Cardiac muscle cell (in vitro differentiated cells and primary cell): ENCODE data around the gene SLC6A6. TPM values are rescaled to one million over a fixed set of nuclear protein-coding genes. Genes with fewer than 3 reads are reported as not detected.

Experiments used
- DNase-seq, 2 donors: peaks; one replicate each; pipeline versions ENCODE4 v3.0.0 to v3.0.0-alpha.2; 2010 to 2017; ENCODE audit warnings: low read depth in 1 of 2, low spot score in 1 of 2
- H3K27ac ChIP-seq: fragments of 200-600 bp; sonication (generic); 2 replicates; pipeline ENCODE4 v1.5.1; 2016
- H3K27me3 ChIP-seq: fragments of 200-600 bp; sonication (generic); 2 replicates; pipeline ENCODE4 v1.6.0; 2016; ENCODE audit warnings: control low read depth
- H3K36me3 ChIP-seq: fragments of 200-600 bp; sonication (generic); 2 replicates; pipeline ENCODE4 v1.5.1; 2016; ENCODE audit warnings: control low read depth
- H3K4me1 ChIP-seq: fragments of 200-600 bp; sonication (generic); 2 replicates; pipeline ENCODE4 v1.8.1; 2017; ENCODE audit warnings: low read depth, mild to moderate bottlenecking, mixed run types
- H3K4me3 ChIP-seq: fragments of 200-600 bp; sonication (generic); 2 replicates; pipeline ENCODE4 v1.5.1; 2016; ENCODE audit warnings: mild to moderate bottlenecking
- H3K9me3 ChIP-seq: fragments of 200-600 bp; sonication (generic); 2 replicates; pipeline ENCODE4 v1.5.1; 2017; ENCODE audit warnings: low read depth, mild to moderate bottlenecking, control low read depth
- polyA plus RNA-seq: library from polyadenylated mRNA; unstranded; fragments of >200 nt; fragmentation: Nextera tagmentation; extraction: Ambion mirVana; gene quantifications from 2 replicates; pipeline ENCODE4 v1.2.1, GENCODE V29; 2016
- total RNA-seq: library from RNA; depleted of rRNA; stranded (reverse); fragments of >200 nt; gene quantifications from 2 replicates; pipeline ENCODE4 v1.2.3, GENCODE V29; 2016
- TF ChIP-seq, protein P1 (sequence below): IDR thresholded peaks from 2 replicates; pipeline ENCODE4 v1.5.1; 2012; ENCODE audit warnings: low read depth, mild to moderate bottlenecking, low read length

SLC6A6 gene
- total and polyA plus RNA-seq, 2 experiments from 2014 or later, result 5.4 to 19.7 TPM

DNA sequence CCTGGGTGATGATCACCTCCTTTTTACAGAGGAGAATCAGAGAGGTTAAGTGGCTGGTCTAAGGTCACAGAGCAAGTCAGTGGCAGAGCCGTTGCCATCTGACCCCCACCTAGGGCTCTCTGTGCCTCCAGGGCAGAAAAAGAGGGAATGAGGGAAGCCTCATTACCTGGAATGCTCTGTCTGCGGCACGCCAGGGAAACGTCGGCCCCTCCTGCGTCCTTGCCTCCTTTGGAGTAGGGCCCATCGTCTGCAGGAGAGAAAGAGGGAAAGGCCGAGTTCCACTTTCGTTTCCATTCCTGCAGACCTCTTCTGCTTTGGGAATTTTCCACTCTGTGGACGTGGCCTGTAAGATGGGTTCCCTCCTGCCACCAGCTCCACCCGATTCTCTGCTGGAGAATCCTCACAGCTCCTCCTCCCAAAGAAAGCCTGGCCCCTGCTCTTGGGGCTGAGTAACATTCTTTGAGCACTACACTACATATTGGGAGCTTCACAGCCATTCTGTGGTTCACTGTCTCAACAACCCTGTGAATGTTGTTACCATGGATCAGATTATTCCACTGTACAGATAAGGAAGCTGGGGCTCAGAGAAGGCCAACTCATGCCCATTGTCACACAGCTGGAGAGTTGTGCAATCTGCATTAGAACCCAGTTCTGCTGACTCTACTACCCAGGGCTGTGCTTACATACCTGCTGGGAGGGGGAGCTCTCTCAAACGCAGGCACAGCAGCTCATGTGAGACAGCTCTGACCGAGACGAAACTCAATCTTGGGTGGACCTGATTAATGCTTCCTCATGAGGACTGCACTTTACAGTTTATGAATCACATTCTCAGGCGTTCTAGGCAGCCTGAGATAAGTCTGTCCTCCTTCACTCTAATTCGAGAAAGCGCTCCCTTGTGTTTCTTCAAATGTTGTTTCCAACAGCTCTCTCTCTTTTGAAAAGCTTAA is 123.6 kb downstream of the SLC6A6 start:
- H3K27me3 ChIP-seq, result no peaks in the 10 kb centered on the region
- TF ChIP-seq, protein P1, sequence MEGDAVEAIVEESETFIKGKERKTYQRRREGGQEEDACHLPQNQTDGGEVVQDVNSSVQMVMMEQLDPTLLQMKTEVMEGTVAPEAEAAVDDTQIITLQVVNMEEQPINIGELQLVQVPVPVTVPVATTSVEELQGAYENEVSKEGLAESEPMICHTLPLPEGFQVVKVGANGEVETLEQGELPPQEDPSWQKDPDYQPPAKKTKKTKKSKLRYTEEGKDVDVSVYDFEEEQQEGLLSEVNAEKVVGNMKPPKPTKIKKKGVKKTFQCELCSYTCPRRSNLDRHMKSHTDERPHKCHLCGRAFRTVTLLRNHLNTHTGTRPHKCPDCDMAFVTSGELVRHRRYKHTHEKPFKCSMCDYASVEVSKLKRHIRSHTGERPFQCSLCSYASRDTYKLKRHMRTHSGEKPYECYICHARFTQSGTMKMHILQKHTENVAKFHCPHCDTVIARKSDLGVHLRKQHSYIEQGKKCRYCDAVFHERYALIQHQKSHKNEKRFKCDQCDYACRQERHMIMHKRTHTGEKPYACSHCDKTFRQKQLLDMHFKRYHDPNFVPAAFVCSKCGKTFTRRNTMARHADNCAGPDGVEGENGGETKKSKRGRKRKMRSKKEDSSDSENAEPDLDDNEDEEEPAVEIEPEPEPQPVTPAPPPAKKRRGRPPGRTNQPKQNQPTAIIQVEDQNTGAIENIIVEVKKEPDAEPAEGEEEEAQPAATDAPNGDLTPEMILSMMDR, result no peak
- peaks cover 5% of the 10 kb centered on the region for H3K4me1 ChIP-seq
- no peak overlapping the region for H3K27ac ChIP-seq
- DNase-seq, result peak in 1 of 2 donors; percentile 53
- H3K4me3 ChIP-seq, result no peak overlapping the region
- no peaks in the 10 kb centered on the region for H3K9me3 ChIP-seq
- H3K36me3 ChIP-seq, result no peaks in the 10 kb centered on the region

DNA sequence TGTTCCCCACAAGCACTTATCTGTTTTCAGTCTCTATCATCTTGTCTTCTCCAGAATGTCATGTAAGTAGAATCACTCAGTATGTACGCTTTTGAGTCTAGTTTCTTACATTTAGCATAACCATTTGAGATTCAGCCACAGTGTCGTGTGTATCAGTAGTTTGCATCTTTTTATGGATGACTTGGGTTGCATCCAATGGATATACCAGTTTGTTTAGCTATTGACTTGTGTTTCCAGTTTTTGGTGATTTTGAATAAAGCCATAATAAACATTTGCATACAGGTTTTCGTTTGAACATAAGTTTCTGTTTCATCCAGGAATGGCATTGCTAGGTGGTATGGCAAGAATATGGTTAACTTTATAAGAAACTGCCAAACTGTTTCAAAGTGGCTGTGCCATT is 125.7 kb downstream of the SLC6A6 start:
- Histone ChIP-seq H3K4me1 (peaks cover 3% of the 10 kb centered on the region), H3K27ac (no peak overlapping the region), H3K4me3 (no peak overlapping the region), H3K36me3 (no peaks in the 10 kb centered on the region), H3K9me3 (no peaks in the 10 kb centered on the region), H3K27me3 (no peaks in the 10 kb centered on the region)
- TF ChIP-seq, protein P1, result no peak
- no peak for DNase-seq

DNA sequence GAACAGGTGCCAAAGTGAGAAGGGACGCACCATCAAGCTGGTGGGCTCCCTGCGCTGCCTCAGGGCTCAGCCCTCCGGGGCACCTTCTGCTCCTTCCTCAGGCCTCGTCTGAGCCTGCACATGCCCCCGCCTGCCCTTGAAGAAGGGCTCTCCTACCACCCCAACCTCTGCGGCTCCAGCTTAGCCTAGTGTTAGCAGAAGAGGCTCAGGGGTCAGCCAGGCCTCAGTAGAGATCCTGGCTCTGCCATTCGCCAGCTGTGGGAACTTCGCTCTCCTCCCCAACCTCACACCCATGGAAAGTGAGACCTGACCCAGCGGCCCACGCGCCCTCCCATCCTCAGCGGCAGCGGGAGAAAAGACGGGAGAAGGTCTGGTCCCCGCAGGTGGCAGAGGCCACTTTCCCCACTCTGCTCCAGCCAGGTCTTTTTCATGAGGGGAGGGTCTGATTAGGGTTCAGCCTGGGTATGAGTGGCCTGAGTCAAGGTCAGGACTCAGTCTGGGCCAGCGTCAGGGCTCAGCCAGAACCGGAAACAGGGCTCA is 129.5 kb downstream of the SLC6A6 start:
- Histone ChIP-seq H3K36me3 (no peaks in the 10 kb centered on the region), H3K4me1 (peaks cover 9% of the 10 kb centered on the region)
- DNase-seq, result no peak

DNA sequence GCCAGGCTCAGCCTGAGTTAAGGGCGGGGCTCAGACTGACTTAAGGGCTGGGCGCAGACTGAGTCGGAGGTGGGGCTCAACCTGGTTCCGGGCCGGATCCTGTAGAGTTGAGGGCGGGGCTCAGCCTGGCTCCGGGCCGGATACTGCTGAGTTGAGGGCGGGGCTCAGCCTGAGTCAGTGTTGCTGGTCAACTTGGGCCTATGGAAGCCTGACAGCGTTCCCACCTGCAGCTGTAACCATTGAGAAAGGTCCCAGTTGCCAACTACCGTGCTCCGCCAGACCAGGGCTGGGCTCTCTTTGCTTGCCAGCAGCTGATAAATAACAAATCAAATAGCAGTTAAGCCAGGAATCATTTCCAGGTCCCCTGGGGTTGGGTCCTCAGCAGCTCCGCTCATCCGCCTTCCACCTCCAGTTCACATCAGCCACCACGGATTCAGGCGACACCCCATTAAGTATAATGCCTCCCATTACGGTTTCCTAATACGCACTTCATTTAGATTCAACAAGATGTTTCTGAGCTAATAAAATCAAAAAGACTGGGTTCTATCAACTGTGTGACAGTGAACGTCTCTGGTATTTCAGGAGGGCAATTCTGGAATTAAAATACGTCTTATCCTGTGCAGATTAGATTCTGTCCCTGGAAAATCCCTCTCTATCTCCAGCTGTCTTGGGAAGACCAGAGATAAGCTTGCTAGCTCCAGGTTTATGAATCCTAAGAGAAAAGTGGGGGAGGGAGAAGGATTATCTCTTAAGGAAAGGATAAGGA is 130.5 kb downstream of the SLC6A6 start:
- Histone ChIP-seq H3K36me3 (no peaks in the 10 kb centered on the region), H3K27me3 (no peaks in the 10 kb centered on the region), H3K4me1 (peaks cover 9% of the 10 kb centered on the region), H3K27ac (no peak overlapping the region), H3K4me3 (no peak overlapping the region), H3K9me3 (no peaks in the 10 kb centered on the region)
- TF ChIP-seq, protein P1, result no peak
- peak in 1 of 2 donors; percentile 16 for DNase-seq

More for the DNA sequence above, 129.5 kb downstream of the SLC6A6 start:
- Histone ChIP-seq H3K9me3 (no peaks in the 10 kb centered on the region), H3K27me3 (no peaks in the 10 kb centered on the region), H3K4me3 (no peak overlapping the region), H3K27ac (no peak overlapping the region)
- TF ChIP-seq, protein P1, result no peak

DNA sequence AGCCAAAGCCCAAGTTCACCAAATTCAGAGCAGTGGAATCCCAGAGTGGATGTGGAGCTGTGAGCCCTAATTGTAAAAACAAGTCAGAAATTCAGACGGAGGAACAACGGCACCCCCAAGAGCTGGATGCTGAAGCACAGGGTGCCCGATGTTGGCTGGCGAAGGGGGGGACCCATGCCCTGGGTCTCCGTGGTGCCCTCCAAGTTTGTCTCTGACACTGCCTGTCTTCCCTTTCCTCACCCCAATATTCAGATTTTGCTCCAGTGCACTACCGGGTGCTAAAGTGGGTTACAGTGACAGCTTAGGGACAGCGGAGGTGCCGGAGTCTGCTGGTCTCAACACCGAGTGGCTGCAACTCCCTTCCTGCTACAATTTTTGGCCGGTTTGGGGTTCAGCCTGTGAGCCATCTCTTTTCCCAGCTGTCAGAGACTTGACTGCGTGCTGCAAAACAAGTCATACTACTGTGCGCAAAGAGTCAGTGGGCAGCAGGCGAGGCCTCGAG is 131.1 kb downstream of the SLC6A6 start:
- Histone ChIP-seq H3K9me3 (no peaks in the 10 kb centered on the region), H3K4me1 (peaks cover 9% of the 10 kb centered on the region), H3K36me3 (no peaks in the 10 kb centered on the region), H3K27me3 (no peaks in the 10 kb centered on the region), H3K27ac (no peak overlapping the region), H3K4me3 (no peak overlapping the region)
- TF ChIP-seq, protein P1, result no peak
- no peak for DNase-seq
